Measurements from ENCODE around the gene PGPEP1. TPM values are rescaled to one million over a fixed set of nuclear protein-coding genes. Genes with fewer than 3 reads are reported as not detected.

Gene PGPEP1
- total RNA-seq, 1 donor from 2014 or later, result 18.5 TPM

Other genes starting within 250 kb of the PGPEP1 start
- 16.2 and 17.2 TPM in 2 replicates for gene MAST3, start 242.8 kb upstream of the PGPEP1 start, total RNA-seq
- 19.6 and 20.7 TPM in 2 replicates for gene PIK3R2, start 187.4 kb upstream of the PGPEP1 start, total RNA-seq
- gene IFI30, start 166.8 kb upstream of the PGPEP1 start, total RNA-seq, result 49.4 and 52.7 TPM in 2 replicates
- 18.4 and 20.9 TPM in 2 replicates for gene MPV17L2, start 147.4 kb upstream of the PGPEP1 start, total RNA-seq
- gene RAB3A, start 136.6 kb upstream of the PGPEP1 start, total RNA-seq, result 9.6 and 10.3 TPM in 2 replicates
- 0.14 and 0.37 TPM in 2 replicates for gene PDE4C, start 114.2 kb upstream of the PGPEP1 start, total RNA-seq
- gene IQCN, start 66.1 kb upstream of the PGPEP1 start, total RNA-seq, result 2.3 and 3.0 TPM in 2 replicates
- gene JUND, start 59.0 kb upstream of the PGPEP1 start, total RNA-seq, result 382 and 413 TPM in 2 replicates
- 217 and 225 TPM in 2 replicates for gene LSM4, start 17.5 kb upstream of the PGPEP1 start, total RNA-seq
- 0.26 TPM in 1 of 2 replicates, not detected in the other for gene GDF15, start 45.6 kb downstream of the PGPEP1 start, total RNA-seq
- not detected in 2 replicates for gene LRRC25, start 57.0 kb downstream of the PGPEP1 start, total RNA-seq
- gene SSBP4, start 78.8 kb downstream of the PGPEP1 start, total RNA-seq, result 154 TPM in 2 replicates
- 9.9 and 10.9 TPM in 2 replicates for gene ISYNA1, start 97.5 kb downstream of the PGPEP1 start, total RNA-seq
- 25.5 and 27.8 TPM in 2 replicates for gene ELL, start 181.5 kb downstream of the PGPEP1 start, total RNA-seq
- 170 and 173 TPM in 2 replicates for gene FKBP8, start 203.0 kb downstream of the PGPEP1 start, total RNA-seq
- gene KXD1, start 217.3 kb downstream of the PGPEP1 start, total RNA-seq, result 124 and 134 TPM in 2 replicates
- 1,581 and 1,604 TPM in 2 replicates for gene UBA52, start 231.3 kb downstream of the PGPEP1 start, total RNA-seq
- 130 and 138 TPM in 2 replicates for gene REX1BD, start 248.2 kb downstream of the PGPEP1 start, total RNA-seq

Measured in activated CD4-positive, alpha-beta T cell treated with anti-CD3 and anti-CD28 coated beads, Interleukin-2, amount 10 ng/mL, durations not matched to agents 24 days and 14 days (primary cell).